Neural cell (in vitro differentiated cells): ENCODE results near the gene MYBPC3. TPM values are rescaled to one million over a fixed set of nuclear protein-coding genes. Genes with fewer than 3 reads are reported as not detected.

Source experiments
- H2AFZ ChIP-seq: fragments of 200-600, 300-800 bp; sonication (generic), shearing (Covaris generic); 2 replicates; pipeline ENCODE4 v1.6.0; 2014; ENCODE audit warnings: low read depth, mild to moderate bottlenecking, antibody characterized with exemption, low read length, moderate library complexity
- H3F3A ChIP-seq: fragments of 200-600 bp; shearing (Covaris generic); 2 replicates; pipeline ENCODE4 v1.6.1; 2016; ENCODE audit warnings: mild to moderate bottlenecking, moderate library complexity, mixed read lengths, antibody characterized with exemption, low read length; ENCODE audit not compliant: insufficient read depth, poor library complexity, severe bottlenecking
- H3K27ac ChIP-seq: fragments of 200-600, 300-800 bp; sonication (generic), shearing (Covaris generic); 2 replicates; pipeline ENCODE4 v1.5.1; 2014; ENCODE audit warnings: mild to moderate bottlenecking, low read length, moderate library complexity
- H3K27me3 ChIP-seq: fragments of 300-800, 200-600 bp; sonication (generic), shearing (Covaris generic); 2 replicates; pipeline ENCODE4 v1.6.0; 2014; ENCODE audit warnings: mild to moderate bottlenecking, low read depth, low read length, moderate library complexity; ENCODE audit not compliant: insufficient read depth
- H3K36me3 ChIP-seq: fragments of 300-800, 200-600 bp; sonication (generic), shearing (Covaris generic); 2 replicates; pipeline ENCODE4 v1.5.1; 2014; ENCODE audit warnings: mild to moderate bottlenecking, antibody characterized with exemption, low read length, moderate library complexity; ENCODE audit not compliant: insufficient read depth
- H3K4me2 ChIP-seq: fragments of 300-800, 200-600 bp; sonication (generic), shearing (Covaris generic); 2 replicates; pipeline ENCODE4 v1.6.0; 2014; ENCODE audit warnings: mild to moderate bottlenecking, low read length
- H3K4me3 ChIP-seq: fragments of 300-800, 200-600 bp; sonication (generic), shearing (Covaris generic); 2 replicates; pipeline ENCODE4 v1.5.1; 2014; ENCODE audit warnings: mild to moderate bottlenecking, low read length, moderate library complexity
- H3K79me2 ChIP-seq: fragments of 200-600 bp; shearing (Covaris generic); replicated peaks from 2 replicates; pipeline ENCODE4 v1.6.0; 2014; ENCODE audit warnings: mild to moderate bottlenecking, low read length, moderate library complexity; ENCODE audit not compliant: insufficient read depth
- H3K9ac ChIP-seq: fragments of 300-800, 200-600 bp; sonication (generic), shearing (Covaris generic); 2 replicates; pipeline ENCODE4 v1.6.1; 2016; ENCODE audit warnings: mild to moderate bottlenecking, low read length, mixed read lengths
- H3K9me2 ChIP-seq: fragments of 200-600 bp; shearing (Covaris generic); 2 replicates; pipeline ENCODE4 v1.6.1; 2016; ENCODE audit warnings: mild to moderate bottlenecking, low read length, mixed read lengths; ENCODE audit not compliant: insufficient read depth
- H3K9me3 ChIP-seq: fragments of 200-600, 300-800 bp; sonication (generic), shearing (Covaris generic); 2 replicates; pipeline ENCODE4 v1.6.1; 2016; ENCODE audit warnings: mild to moderate bottlenecking, mixed run types, low read length, moderate library complexity, mixed read lengths
- H4K20me1 ChIP-seq: fragments of 200-600 bp; shearing (Covaris generic); 2 replicates; pipeline ENCODE4 v1.6.1; 2016; ENCODE audit warnings: mild to moderate bottlenecking, mixed run types; ENCODE audit not compliant: insufficient read depth
- CTCF ChIP-seq: fragments of 450-650 bp; IDR thresholded peaks from 2 replicates; pipeline ENCODE4 v1.5.1; 2014; ENCODE audit warnings: antibody characterized with exemption, mild to moderate bottlenecking, moderate library complexity; ENCODE audit not compliant: poor library complexity, severe bottlenecking
- EZH2 ChIP-seq: fragments of 200-600, 300-800 bp; shearing (Covaris generic), sonication (generic); IDR thresholded peaks from 2 replicates; pipeline ENCODE4 v1.6.1; 2014; ENCODE audit warnings: antibody characterized with exemption, low read length, borderline replicate concordance, mild to moderate bottlenecking; ENCODE audit not compliant: insufficient read depth, poor library complexity, severe bottlenecking
- MXI1 ChIP-seq: fragments of 450-650 bp; conservative IDR thresholded peaks from 2 replicates; pipeline ENCODE4 v1.6.1; 2014; ENCODE audit warnings: antibody characterized with exemption, mild to moderate bottlenecking; ENCODE audit not compliant: poor library complexity, severe bottlenecking
- POLR2AphosphoS5 ChIP-seq: IDR thresholded peaks from 2 replicates; pipeline ENCODE4 v1.6.1; 2012
- RAD21 ChIP-seq: fragments of 450-650 bp; conservative IDR thresholded peaks from 2 replicates; pipeline ENCODE4 v1.6.1; 2014; ENCODE audit warnings: antibody characterized with exemption, mild to moderate bottlenecking, moderate library complexity
- REST ChIP-seq: IDR thresholded peaks from 2 replicates; pipeline ENCODE4 v1.6.1; 2012; ENCODE audit warnings: borderline replicate concordance
- SMC3 ChIP-seq: fragments of 450-650 bp; conservative IDR thresholded peaks from 2 replicates; pipeline ENCODE4 v1.6.1; 2014; ENCODE audit warnings: antibody characterized with exemption, mild to moderate bottlenecking, moderate library complexity; ENCODE audit not compliant: poor library complexity
- TAF1 ChIP-seq: IDR thresholded peaks from 2 replicates; pipeline ENCODE4 v1.6.1; 2012; ENCODE audit warnings: low read depth
- polyA plus RNA-seq: library from polyadenylated mRNA; depleted of rRNA; stranded (reverse); fragments of >200 nt; gene quantifications from 2 replicates; pipeline ENCODE4 v1.2.3, GENCODE V29; 2014

MYBPC3 gene
- polyA plus RNA-seq, 1 donor from 2014 or later = not detected

GRCh38 chr11:47356998-47357329, 4.5 kb upstream of the MYBPC3 start:
- no peaks in the 10 kb centered on the region for H3K9me2 ChIP-seq
- H3K4me3 ChIP-seq = no peak overlapping the region
- H4K20me1 ChIP-seq = no peaks in the 10 kb centered on the region
- no peak overlapping the region for H3K27ac ChIP-seq
- H3K4me2 ChIP-seq = no peak overlapping the region
- TF ChIP-seq POLR2AphosphoS5 = no peak
- no peak overlapping the region for H3K9ac ChIP-seq
- H3F3A ChIP-seq = no peaks in the 10 kb centered on the region
- H2AFZ ChIP-seq = no peak overlapping the region
- H3K79me2 ChIP-seq = no peaks in the 10 kb centered on the region
- H3K36me3 ChIP-seq = no peaks in the 10 kb centered on the region
- no peaks in the 10 kb centered on the region for H3K27me3 ChIP-seq
- no peaks in the 10 kb centered on the region for H3K9me3 ChIP-seq

GRCh38 chr11:47356129-47356997, 3.9 kb upstream of the MYBPC3 start:
- H3K9me2 ChIP-seq = no peaks in the 10 kb centered on the region
- H2AFZ ChIP-seq = no peak overlapping the region
- no peak overlapping the region for H3K9ac ChIP-seq
- no peaks in the 10 kb centered on the region for H3K36me3 ChIP-seq
- H3K4me2 ChIP-seq = no peak overlapping the region
- no peak overlapping the region for H3K27ac ChIP-seq
- no peaks in the 10 kb centered on the region for H3K27me3 ChIP-seq
- H3K79me2 ChIP-seq = no peaks in the 10 kb centered on the region
- TF ChIP-seq SMC3 = no peak
- no peaks in the 10 kb centered on the region for H4K20me1 ChIP-seq
- no peaks in the 10 kb centered on the region for H3F3A ChIP-seq
- H3K9me3 ChIP-seq = no peaks in the 10 kb centered on the region
- H3K4me3 ChIP-seq = no peak overlapping the region

GRCh38 chr11:47355283-47356128, 3.0 kb upstream of the MYBPC3 start:
- Histone ChIP-seq H3K9ac (no peak overlapping the region), H3K9me3 (no peaks in the 10 kb centered on the region), H3K9me2 (no peaks in the 10 kb centered on the region), H3K27me3 (no peaks in the 10 kb centered on the region), H3K4me3 (no peak overlapping the region), H3K27ac (no peak overlapping the region), H4K20me1 (no peaks in the 10 kb centered on the region), H3K36me3 (no peaks in the 10 kb centered on the region), H3F3A (no peaks in the 10 kb centered on the region), H3K79me2 (no peaks in the 10 kb centered on the region), H3K4me2 (no peak overlapping the region), H2AFZ (no peak overlapping the region)
- no peak for TF ChIP-seq TAF1
- TF ChIP-seq CTCF = peak; percentile 40

GRCh38 chr11:47354913-47355282, 2.4 kb upstream of the MYBPC3 start:
- Histone ChIP-seq H3K9me3 (no peaks in the 10 kb centered on the region), H3K27ac (no peak overlapping the region), H2AFZ (no peak overlapping the region), H3K27me3 (no peaks in the 10 kb centered on the region), H3K79me2 (no peaks in the 10 kb centered on the region), H3K4me2 (no peak overlapping the region), H4K20me1 (no peaks in the 10 kb centered on the region), H3F3A (no peaks in the 10 kb centered on the region), H3K9ac (no peak overlapping the region), H3K36me3 (no peaks in the 10 kb centered on the region), H3K9me2 (no peaks in the 10 kb centered on the region), H3K4me3 (no peak overlapping the region)
- no peak for TF ChIP-seq TAF1
- no peak for TF ChIP-seq CTCF
- TF ChIP-seq MXI1 = no peak
- TF ChIP-seq RAD21 = no peak
- no peak for TF ChIP-seq REST
- TF ChIP-seq POLR2AphosphoS5 = no peak
- no peak for TF ChIP-seq EZH2
